OCI-LY1 (cell line): ENCODE data around the gene NRGN.

Experiments
- CTCF ChIP-seq: fragments of 200-600 bp; sonication (generic), shearing (Covaris generic); IDR thresholded peaks from 2 replicates; pipeline ENCODE4 v1.5.1; 2017; ENCODE audit warnings: mild to moderate bottlenecking, antibody characterized with exemption, low read length, moderate library complexity, mixed read lengths
- EZH2 ChIP-seq: fragments of 200-600 bp; sonication (generic), shearing (Covaris generic); IDR thresholded peaks from 2 replicates; pipeline ENCODE4 v1.8.0; 2017; ENCODE audit warnings: borderline replicate concordance, mixed run types, mild to moderate bottlenecking, antibody characterized with exemption, low read length, moderate library complexity, mixed read lengths

- TF ChIP-seq CTCF (no peak), EZH2 (no peak)
These were observed 39.8 kb downstream of the NRGN start for GRCh38 chr11:124779568-124779967.
